ENCODE results near the gene MYOM1.

Gene MYOM1

DNA sequence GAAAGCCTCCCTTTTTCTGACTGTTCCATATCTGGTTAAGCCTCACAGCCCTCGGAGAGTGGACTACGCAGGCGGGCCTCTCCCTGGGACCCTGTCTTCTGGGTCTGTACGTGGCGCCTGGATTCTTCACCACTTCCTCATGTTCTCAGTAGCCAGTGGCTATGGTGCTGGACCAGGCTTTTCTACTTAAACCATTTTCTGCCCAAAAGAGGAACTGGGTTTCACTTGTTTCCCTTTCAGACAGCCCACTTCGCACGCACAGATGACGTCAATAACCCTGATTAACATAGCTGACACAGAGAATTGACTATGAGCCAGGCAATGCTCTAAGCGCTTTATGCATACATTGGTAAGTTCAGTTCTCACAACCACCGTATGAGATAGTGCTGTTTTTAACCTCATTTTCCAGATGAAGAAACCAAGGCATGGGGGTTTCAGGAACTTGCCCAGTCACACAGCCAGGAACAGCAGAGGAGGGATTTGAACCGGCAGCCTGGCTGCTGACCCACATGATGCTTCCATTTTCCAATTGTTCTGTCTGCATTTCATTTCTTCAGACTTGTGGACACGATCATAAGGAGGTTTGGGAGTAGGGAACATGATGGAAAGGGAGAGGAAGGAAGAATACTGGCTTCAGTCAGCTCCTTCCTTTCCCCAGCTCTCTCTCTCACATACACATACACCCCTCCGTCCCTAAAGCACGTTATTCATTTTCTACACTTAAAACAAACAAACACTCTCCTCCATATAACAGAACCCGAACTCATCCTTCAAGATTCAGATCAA lies 41.7 kb downstream of the MYOM1 start:
- TF ChIP-seq TAF1 (IDR thresholded peaks at IDR 0.05; ENCODE audit: borderline replicate concordance, insufficient read depth, low read length) (no peak), FOXP2 (optimal IDR thresholded peaks at IDR 0.05; ENCODE audit: borderline replicate concordance, extremely low read depth, extremely low read length, insufficient read depth) (no peak), SIN3A (IDR thresholded peaks at IDR 0.05; ENCODE audit: borderline replicate concordance, insufficient read depth, low read length) (no peak), POLR2AphosphoS5 (IDR thresholded peaks at IDR 0.05; ENCODE audit: low read depth, low read length) (no peak)
- TF ChIP-seq, protein P1, sequence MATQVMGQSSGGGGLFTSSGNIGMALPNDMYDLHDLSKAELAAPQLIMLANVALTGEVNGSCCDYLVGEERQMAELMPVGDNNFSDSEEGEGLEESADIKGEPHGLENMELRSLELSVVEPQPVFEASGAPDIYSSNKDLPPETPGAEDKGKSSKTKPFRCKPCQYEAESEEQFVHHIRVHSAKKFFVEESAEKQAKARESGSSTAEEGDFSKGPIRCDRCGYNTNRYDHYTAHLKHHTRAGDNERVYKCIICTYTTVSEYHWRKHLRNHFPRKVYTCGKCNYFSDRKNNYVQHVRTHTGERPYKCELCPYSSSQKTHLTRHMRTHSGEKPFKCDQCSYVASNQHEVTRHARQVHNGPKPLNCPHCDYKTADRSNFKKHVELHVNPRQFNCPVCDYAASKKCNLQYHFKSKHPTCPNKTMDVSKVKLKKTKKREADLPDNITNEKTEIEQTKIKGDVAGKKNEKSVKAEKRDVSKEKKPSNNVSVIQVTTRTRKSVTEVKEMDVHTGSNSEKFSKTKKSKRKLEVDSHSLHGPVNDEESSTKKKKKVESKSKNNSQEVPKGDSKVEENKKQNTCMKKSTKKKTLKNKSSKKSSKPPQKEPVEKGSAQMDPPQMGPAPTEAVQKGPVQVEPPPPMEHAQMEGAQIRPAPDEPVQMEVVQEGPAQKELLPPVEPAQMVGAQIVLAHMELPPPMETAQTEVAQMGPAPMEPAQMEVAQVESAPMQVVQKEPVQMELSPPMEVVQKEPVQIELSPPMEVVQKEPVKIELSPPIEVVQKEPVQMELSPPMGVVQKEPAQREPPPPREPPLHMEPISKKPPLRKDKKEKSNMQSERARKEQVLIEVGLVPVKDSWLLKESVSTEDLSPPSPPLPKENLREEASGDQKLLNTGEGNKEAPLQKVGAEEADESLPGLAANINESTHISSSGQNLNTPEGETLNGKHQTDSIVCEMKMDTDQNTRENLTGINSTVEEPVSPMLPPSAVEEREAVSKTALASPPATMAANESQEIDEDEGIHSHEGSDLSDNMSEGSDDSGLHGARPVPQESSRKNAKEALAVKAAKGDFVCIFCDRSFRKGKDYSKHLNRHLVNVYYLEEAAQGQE (IDR thresholded peaks at IDR 0.05; ENCODE audit: insufficient read depth in 1 of 2, low read depth in 2 of 2, low read length in 2 of 2), result no peak

DNA sequence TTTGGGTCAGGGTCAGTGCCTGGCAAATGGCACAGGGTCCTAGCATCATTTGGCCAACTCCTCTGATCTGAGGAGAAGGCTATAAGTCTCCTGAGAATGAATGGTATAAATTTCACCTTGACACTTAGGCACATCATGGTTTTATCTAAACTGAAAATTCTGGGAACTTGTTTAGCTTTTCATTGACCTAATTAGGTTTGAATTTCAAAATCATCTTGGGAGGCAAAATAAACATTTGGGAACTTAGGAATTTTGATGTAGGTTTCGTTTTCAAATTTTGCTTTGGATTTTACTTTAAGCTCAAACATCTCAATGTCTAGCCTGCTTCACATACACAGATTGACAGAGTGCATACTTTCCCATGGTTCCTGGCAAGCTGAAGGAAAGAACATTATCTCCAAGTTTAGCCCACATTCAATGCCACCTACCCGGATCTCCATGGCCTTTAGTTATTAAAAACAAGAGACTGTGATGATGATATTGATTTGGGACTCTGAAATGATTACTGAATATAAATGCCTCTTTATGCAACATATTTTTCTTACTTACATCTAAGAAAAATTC lies 44.5 kb downstream of the MYOM1 start:
- TF ChIP-seq TAF1 (IDR thresholded peaks at IDR 0.05; ENCODE audit: borderline replicate concordance, insufficient read depth, low read length) (no peak), POLR2AphosphoS5 (IDR thresholded peaks at IDR 0.05; ENCODE audit: low read depth, low read length) (no peak), SIN3A (IDR thresholded peaks at IDR 0.05; ENCODE audit: borderline replicate concordance, insufficient read depth, low read length) (no peak), FOXP2 (optimal IDR thresholded peaks at IDR 0.05; ENCODE audit: borderline replicate concordance, extremely low read depth, extremely low read length, insufficient read depth) (no peak)
- TF ChIP-seq, protein P1 (IDR thresholded peaks at IDR 0.05; ENCODE audit: insufficient read depth in 1 of 2, low read depth in 2 of 2, low read length in 2 of 2), result no peak

DNA sequence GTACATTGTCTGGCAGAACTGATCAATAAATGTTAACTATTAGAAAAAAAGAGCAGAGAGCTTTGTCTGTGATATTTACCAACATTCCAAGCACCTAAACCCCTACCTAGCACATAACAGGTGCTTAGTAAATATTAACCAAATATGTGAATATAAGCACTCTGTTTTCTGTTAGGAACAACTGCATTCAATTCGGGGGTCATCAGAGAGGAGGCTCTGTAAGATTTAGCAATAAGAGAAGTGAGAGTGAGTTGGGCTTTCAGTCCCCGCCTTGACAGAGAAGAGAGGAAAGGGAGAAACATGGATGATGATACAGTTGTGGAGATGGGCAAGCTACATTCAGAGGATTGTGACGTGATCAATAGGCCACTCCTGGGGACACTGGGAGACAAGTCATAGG lies 47.7 kb downstream of the MYOM1 start:
- TF ChIP-seq TAF1 (IDR thresholded peaks at IDR 0.05; ENCODE audit: borderline replicate concordance, insufficient read depth, low read length) (no peak), SIN3A (IDR thresholded peaks at IDR 0.05; ENCODE audit: borderline replicate concordance, insufficient read depth, low read length) (no peak), FOXP2 (optimal IDR thresholded peaks at IDR 0.05; ENCODE audit: borderline replicate concordance, extremely low read depth, extremely low read length, insufficient read depth) (no peak), POLR2AphosphoS5 (IDR thresholded peaks at IDR 0.05; ENCODE audit: low read depth, low read length) (no peak)
- TF ChIP-seq, protein P1 (IDR thresholded peaks at IDR 0.05; ENCODE audit: insufficient read depth in 1 of 2, low read depth in 2 of 2, low read length in 2 of 2), result no peak

DNA sequence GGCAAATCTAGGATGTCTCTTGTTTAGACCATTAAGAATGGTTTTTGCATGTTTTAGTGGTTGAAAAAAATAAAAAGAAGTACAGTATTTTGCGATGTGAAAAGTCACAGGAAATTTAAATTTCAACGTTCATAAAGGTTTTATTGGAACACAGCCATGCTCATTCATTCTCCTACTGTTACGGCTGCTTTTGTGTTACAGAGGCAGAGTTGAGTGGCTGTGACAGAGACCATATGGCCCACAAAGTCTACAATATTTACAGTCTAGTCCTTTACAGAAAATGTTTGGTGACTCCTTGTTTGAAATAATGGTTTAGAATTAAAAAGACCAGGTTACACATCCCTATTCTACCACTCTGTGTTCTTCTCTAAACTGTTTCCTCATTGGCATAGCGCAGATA lies 48.1 kb downstream of the MYOM1 start:
- no peak for TF ChIP-seq POLR2AphosphoS5 (IDR thresholded peaks at IDR 0.05; ENCODE audit: low read depth, low read length)
- TF ChIP-seq SIN3A (IDR thresholded peaks at IDR 0.05; ENCODE audit: borderline replicate concordance, insufficient read depth, low read length), result no peak
- TF ChIP-seq TAF1 (IDR thresholded peaks at IDR 0.05; ENCODE audit: borderline replicate concordance, insufficient read depth, low read length), result no peak
- no peak for TF ChIP-seq FOXP2 (optimal IDR thresholded peaks at IDR 0.05; ENCODE audit: borderline replicate concordance, extremely low read depth, extremely low read length, insufficient read depth)
- TF ChIP-seq, protein P1 (IDR thresholded peaks at IDR 0.05; ENCODE audit: insufficient read depth in 1 of 2, low read depth in 2 of 2, low read length in 2 of 2), result no peak
